DMS 273 (cell line): ENCODE measurements around the gene DENND1A.
"Not testable (repeated sequence)": the region's sequence is repeated elsewhere in the genome, so short reads cannot be mapped to it uniquely, and the experiment has no call there.

Experiments
- DNase-seq: peaks from one replicate; lab custom pipeline; 2025; ENCODE audit not compliant: unreplicated experiment; lab: John Stamatoyannopoulos, UW

DENND1A gene

DNA sequence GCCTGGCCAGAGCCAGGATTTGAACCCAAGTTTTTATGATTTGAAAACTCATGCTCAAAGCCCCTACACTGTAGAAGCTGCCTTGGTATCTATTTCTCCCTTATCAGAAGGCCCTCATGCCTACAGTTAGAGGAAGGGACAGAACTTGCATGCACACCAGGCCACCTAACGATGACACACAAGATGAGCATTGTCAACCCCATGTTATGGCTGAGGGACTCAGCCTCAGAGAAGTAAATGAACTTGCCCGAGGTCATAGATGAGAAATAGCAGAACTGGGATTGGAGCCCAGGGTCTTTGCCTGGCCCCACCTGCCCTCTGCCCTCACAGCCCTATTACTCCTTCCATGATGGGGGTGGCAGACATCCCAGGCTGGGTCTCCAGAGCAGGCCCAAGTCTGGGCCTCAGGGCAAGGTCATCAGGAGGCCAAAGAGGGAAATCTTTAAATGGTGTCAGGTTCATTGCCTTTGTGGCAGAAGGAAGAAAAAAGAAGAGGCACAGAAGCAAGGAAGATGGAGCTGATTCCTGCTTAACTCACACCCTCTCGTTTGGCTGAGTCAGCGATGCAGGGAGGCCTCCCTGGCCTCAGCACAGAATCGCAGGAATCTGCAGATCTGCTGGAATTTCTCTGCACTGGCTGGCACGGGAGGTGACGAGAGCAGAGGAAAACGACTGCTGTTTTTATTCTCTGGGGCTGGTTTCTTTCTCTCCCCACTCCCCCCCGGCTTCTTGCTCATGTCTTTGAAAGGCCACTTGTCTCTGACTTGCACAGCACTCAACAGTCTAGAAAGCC lies 594.5 kb downstream of the DENND1A start:
- DNase-seq, result peak; percentile 12

DNA sequence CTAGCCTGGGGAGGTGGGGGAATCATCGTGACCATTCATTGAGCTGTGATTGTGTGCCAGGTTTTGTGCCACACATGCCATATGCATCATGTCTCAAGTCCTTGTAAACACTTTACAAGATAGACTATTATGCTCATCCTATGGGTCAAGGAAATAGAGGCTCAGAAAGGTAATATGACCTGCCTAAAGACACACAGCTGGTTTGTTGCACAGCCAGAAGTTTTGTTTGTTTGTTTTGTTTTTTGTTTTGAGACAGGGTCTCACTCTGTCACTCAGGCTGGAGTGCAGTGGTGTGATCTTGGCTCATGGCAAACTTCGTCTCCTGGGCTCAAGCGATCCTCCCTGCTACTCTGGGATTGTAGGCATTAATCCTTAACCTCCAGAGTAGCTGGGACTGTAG lies 595.3 kb downstream of the DENND1A start:
- DNase-seq, result no peak

DNA sequence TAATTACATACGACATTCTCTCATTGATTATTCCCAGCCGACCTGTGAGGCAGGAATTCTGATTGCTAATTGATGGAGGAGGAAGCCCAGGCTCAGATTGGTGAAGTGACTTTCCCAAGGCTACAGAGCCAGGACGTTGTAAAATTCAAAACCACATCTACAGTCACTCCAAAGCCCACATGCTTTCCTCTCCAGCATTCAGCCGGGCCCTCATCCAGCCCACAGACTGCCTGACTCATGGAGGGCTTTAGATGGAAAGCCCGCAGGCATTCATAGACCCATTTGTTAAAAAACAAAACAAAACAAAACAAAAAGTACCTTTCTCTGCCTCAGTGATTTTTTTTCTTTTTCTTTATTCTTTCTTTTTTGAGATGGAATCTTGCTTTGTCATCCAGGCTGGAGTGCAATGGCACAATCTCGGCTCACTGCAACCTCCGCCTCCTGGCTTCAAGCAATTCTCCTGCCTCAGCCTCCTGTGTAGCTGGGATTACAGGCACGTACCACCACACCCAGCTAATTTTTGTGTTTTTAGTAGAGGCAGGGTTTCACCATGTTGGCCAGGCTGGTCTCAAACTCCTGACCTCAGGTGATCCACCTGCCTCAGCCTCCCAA lies 596.8 kb downstream of the DENND1A start:
- DNase-seq, result not testable (repeated sequence)

DNA sequence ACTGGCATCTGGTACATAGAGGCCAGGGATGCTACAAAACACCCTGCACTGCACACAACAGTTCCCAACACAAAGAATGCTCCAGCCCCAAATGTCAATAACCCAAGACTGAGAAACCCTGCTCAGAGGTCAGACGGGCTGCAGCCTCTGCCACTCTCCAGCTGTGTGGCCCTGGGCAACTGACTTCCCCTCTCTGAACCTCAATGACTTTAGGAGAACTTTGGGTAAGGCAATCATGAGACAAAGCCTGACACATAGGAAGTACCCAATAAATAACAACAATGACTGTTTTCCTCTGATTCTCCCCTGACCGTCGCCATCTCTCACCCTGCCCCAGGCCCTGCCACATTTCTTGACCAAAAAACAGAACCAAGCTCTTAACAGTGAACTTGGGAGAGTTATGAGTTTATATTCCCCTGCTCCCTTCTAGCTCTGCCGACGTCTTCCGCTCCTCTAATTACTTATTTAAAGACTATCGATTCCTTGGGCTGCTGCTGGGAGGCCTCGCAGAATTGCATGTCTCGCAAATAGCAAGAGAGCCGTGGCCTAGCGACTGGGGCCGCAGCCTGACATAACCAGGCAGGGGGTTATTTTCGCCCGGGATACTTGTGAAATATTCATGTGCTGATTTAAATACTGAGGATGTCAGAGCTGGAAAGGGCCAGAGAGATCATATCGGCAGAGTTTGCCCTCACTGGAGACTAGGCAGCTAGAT lies 598.4 kb downstream of the DENND1A start:
- DNase-seq, result no peak
